ENCODE results near the gene GSDME.
A peak's percentile ranks its signal among the peaks of the same experiment; 100 is the strongest.

GSDME gene

DNA sequence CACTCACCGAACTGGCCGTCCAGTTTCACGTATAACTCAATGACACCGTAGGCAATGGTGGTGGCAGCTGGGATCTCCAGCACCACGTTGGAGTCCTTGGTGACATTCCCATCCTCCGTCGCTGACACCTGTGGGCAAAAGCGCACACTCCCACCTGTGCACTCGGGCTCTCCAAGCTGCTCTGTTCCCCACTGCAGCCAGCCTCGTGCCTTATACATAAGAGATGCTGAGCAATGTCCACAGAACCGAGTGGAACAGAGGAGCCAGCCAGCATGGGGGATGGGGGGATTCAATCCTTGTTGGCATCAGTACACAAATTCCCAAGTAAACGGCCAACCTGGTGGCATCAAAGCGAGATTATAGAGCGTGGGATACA is 40.0 kb downstream of the GSDME start:
- no peak for DNase-seq (ENCODE audit: low read depth in 1 of 2, low spot score in 1 of 2)
- Histone ChIP-seq H3K4me3 (replicated peaks; ENCODE audit: insufficient read depth, low read length) (no peak overlapping the region), H3K27ac (replicated peaks) (no peak overlapping the region), H3K27me3 (ENCODE audit: insufficient read depth, poor library complexity, severe bottlenecking) (no peaks in the 10 kb centered on the region)
- TF ChIP-seq POLR2AphosphoS5 (IDR thresholded peaks at IDR 0.05; ENCODE audit: low read depth) (no peak), SPI1 (IDR thresholded peaks at IDR 0.05; ENCODE audit: borderline replicate concordance, low read depth) (no peak), GABPA (IDR thresholded peaks at IDR 0.05; ENCODE audit: low read depth) (no peak)
- TF ChIP-seq, protein P1, sequence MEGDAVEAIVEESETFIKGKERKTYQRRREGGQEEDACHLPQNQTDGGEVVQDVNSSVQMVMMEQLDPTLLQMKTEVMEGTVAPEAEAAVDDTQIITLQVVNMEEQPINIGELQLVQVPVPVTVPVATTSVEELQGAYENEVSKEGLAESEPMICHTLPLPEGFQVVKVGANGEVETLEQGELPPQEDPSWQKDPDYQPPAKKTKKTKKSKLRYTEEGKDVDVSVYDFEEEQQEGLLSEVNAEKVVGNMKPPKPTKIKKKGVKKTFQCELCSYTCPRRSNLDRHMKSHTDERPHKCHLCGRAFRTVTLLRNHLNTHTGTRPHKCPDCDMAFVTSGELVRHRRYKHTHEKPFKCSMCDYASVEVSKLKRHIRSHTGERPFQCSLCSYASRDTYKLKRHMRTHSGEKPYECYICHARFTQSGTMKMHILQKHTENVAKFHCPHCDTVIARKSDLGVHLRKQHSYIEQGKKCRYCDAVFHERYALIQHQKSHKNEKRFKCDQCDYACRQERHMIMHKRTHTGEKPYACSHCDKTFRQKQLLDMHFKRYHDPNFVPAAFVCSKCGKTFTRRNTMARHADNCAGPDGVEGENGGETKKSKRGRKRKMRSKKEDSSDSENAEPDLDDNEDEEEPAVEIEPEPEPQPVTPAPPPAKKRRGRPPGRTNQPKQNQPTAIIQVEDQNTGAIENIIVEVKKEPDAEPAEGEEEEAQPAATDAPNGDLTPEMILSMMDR (IDR thresholded peaks at IDR 0.05; ENCODE audit: insufficient read depth, low read length) = no peak
- TF ChIP-seq, protein P2, sequence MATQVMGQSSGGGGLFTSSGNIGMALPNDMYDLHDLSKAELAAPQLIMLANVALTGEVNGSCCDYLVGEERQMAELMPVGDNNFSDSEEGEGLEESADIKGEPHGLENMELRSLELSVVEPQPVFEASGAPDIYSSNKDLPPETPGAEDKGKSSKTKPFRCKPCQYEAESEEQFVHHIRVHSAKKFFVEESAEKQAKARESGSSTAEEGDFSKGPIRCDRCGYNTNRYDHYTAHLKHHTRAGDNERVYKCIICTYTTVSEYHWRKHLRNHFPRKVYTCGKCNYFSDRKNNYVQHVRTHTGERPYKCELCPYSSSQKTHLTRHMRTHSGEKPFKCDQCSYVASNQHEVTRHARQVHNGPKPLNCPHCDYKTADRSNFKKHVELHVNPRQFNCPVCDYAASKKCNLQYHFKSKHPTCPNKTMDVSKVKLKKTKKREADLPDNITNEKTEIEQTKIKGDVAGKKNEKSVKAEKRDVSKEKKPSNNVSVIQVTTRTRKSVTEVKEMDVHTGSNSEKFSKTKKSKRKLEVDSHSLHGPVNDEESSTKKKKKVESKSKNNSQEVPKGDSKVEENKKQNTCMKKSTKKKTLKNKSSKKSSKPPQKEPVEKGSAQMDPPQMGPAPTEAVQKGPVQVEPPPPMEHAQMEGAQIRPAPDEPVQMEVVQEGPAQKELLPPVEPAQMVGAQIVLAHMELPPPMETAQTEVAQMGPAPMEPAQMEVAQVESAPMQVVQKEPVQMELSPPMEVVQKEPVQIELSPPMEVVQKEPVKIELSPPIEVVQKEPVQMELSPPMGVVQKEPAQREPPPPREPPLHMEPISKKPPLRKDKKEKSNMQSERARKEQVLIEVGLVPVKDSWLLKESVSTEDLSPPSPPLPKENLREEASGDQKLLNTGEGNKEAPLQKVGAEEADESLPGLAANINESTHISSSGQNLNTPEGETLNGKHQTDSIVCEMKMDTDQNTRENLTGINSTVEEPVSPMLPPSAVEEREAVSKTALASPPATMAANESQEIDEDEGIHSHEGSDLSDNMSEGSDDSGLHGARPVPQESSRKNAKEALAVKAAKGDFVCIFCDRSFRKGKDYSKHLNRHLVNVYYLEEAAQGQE (IDR thresholded peaks at IDR 0.05; ENCODE audit: insufficient replicate concordance, low read depth) = no peak

DNA sequence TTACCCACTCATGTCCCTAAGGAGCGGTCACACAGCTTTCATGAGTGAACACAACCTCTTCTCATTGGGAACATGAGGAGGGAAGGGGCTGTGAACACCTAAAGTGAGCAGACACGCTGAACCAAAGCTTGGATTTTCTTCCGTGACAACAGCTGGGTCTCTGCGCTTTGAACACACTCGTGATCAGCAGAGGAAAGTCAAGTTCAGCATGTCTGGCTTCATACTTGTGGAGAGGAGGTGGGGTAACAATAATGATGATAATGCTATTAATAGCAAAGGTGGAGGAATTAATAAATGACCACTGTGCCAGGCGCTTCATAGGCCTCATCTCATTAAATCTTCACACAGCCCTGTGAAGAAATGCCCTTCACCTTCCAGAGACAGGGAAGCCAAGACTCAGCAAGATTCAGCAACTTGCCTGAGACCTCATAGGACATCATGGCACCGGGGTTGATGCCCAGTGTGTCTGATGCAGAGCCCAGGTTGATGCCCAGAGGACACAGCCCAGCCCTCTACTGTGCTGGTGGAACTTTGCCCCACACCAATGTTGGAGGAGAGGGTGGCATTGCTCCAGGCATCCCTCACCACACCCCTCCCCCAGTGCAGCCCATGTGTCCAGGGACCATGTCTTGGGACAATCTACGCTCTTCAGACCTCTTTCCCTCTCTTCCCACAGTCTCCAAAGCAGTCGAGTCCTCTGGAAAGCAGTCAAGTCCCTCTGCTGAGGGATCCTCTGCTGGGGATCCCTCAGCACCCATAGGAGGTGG is 40.6 kb downstream of the GSDME start:
- Histone ChIP-seq H3K4me3 (replicated peaks; ENCODE audit: insufficient read depth, low read length) (no peak overlapping the region), H3K27ac (replicated peaks) (no peak overlapping the region), H3K27me3 (ENCODE audit: insufficient read depth, poor library complexity, severe bottlenecking) (no peaks in the 10 kb centered on the region)
- TF ChIP-seq, protein P1 (IDR thresholded peaks at IDR 0.05; ENCODE audit: insufficient read depth, low read length) = no peak
- TF ChIP-seq GABPA (IDR thresholded peaks at IDR 0.05; ENCODE audit: low read depth) (no peak), SPI1 (IDR thresholded peaks at IDR 0.05; ENCODE audit: borderline replicate concordance, low read depth) (no peak), POLR2AphosphoS5 (IDR thresholded peaks at IDR 0.05; ENCODE audit: low read depth) (no peak)
- TF ChIP-seq, protein P2 (IDR thresholded peaks at IDR 0.05; ENCODE audit: insufficient replicate concordance, low read depth) = no peak
- no peak for DNase-seq (ENCODE audit: low read depth in 1 of 2, low spot score in 1 of 2)

DNA sequence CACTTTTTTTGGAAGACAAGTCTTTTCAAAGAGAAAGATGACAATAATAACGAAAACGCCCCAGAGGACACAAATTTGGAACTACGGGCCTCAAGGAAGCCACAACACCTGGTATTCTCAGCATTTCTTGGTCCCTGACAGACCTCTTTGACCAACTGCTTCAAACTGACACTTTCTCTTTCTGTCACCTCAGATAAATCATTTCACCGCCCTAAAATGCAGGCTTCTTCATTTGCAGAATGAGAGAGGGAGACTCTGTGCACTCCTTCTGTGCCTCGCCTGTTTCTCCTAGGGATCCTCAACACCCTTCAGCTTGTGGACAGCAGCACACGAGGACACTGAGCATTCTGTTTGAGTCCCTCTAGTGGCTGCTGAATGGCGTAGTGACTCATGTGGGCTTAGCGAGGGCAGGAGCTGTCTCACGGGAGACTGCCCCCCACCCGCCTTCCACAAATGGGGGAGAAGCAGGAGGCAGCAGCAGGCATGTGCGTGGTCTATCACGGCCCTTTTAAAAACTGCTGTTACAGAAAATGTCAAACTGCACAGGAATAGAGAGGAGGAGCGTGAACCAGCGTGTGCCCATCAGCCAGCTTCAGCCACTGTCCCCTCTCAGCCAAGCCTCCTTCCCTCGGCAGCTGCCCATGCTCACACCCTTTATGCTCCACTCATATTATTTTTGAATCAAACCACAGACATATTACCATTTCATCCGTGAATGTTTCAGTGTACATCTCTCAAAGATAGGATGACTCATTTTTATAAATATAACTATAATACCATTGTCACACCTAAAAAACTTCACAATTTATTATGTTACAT is 41.4 kb downstream of the GSDME start:
- Histone ChIP-seq H3K27me3 (ENCODE audit: insufficient read depth, poor library complexity, severe bottlenecking) (no peaks in the 10 kb centered on the region), H3K27ac (replicated peaks) (no peak overlapping the region), H3K4me3 (replicated peaks; ENCODE audit: insufficient read depth, low read length) (no peak overlapping the region)
- TF ChIP-seq, protein P1 (IDR thresholded peaks at IDR 0.05; ENCODE audit: insufficient read depth, low read length) = peak; percentile 13
- no peak for TF ChIP-seq SPI1 (IDR thresholded peaks at IDR 0.05; ENCODE audit: borderline replicate concordance, low read depth)
- no peak for TF ChIP-seq POLR2AphosphoS5 (IDR thresholded peaks at IDR 0.05; ENCODE audit: low read depth)
- no peak for TF ChIP-seq GABPA (IDR thresholded peaks at IDR 0.05; ENCODE audit: low read depth)
- TF ChIP-seq, protein P2 (IDR thresholded peaks at IDR 0.05; ENCODE audit: insufficient replicate concordance, low read depth) = peak; percentile 88
- peak; percentile 10 to 32 for DNase-seq (ENCODE audit: low read depth in 1 of 2, low spot score in 1 of 2)

All from HL-60 (cell line).